GM21619 (cell line): Measurements from ENCODE around the gene OR4F17.
"Not testable (repeated sequence)": the region's sequence is repeated elsewhere in the genome, so short reads cannot be mapped to it uniquely, and the experiment has no call there.

ENCODE experiments used
- ATAC-seq: cut with Tn5 transposase; IDR thresholded peaks from one replicate; pipeline ENCODE4 v1.9.1; 2021; ENCODE audit not compliant: unreplicated experiment

Gene OR4F17, protein sequence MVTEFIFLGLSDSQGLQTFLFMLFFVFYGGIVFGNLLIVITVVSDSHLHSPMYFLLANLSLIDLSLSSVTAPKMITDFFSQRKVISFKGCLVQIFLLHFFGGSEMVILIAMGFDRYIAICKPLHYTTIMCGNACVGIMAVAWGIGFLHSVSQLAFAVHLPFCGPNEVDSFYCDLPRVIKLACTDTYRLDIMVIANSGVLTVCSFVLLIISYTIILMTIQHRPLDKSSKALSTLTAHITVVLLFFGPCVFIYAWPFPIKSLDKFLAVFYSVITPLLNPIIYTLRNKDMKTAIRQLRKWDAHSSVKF

DNA sequence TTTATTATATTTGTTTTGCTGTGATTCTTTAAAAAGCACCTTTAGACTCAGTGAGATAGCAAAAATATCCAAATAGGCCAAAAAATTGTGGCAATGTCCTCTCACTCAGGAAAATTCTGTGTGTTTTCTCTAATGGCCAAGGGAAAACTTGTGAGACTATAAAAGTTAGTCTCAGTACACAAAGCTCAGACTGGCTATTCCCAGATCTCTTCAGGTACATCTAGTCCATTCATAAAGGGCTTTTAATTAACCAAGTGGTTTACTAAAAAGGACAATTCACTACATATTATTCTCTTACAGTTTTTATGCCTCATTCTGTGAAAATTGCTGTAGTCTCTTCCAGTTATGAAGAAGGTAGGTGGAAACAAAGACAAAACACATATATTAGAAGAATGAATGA, at the start of gene OR4F17:
TSS of gene OR4F17 (plus strand) at position 301 of the 400 bp plus-strand sequence. CDS start 3,575 bp downstream, outside the sequence.
- ATAC-seq = not testable (repeated sequence)

DNA sequence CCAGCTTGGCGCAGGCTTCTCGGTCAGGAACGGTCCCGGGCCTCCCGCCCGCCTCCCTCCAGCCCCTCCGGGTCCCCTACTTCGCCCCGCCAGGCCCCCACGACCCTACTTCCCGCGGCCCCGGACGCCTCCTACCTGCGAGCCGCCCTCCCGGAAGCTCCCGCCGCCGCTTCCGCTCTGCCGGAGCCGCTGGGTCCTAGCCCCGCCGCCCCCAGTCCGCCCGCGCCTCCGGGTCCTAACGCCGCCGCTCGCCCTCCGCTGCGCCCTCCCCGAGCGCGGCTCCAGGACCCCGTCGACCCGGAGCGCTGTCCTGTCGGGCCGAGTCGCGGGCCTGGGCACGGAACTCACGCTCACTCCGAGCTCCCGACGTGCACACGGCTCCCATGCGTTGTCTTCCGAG, 36.1 kb upstream of the OR4F17 start:
- ATAC-seq = not testable (repeated sequence)

DNA sequence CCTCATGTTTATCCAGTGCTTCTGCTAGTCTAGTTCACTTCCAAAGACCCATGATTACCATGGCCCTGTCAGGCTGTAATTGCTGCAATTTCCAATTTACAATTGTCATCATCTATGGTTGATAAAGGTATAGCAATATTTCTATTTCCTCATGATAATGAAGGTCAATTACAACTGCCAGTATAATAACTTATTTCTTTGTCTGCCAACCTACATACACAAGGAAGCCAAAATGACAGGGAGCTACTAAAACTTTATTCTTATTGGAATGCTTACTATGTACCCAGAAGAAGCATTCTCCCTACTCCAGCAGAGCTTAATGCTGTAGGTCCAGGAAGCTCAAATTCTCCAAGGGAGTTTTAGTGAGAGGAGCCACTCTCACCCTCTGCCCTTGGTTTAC, 24.0 kb upstream of the OR4F17 start:
- not testable (repeated sequence) for ATAC-seq

DNA sequence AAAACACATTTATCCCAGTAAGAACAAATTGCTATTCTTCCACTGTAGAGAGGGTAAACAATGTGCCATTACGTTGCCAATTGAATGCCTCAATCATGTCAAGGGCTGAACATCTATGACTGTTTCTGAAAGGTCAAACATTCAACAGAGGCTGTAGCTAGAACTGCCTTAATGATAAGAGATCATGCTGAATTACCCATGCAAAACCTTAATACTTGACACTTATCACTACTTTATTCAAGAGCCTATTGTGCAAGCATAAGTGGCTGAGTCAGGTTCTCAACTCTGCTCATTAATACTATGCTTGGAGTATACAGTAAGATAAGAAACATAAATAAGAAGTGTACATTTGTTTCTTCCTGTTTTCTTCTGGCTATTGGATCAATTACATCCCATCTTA, 23.3 kb upstream of the OR4F17 start:
- ATAC-seq = not testable (repeated sequence)

DNA sequence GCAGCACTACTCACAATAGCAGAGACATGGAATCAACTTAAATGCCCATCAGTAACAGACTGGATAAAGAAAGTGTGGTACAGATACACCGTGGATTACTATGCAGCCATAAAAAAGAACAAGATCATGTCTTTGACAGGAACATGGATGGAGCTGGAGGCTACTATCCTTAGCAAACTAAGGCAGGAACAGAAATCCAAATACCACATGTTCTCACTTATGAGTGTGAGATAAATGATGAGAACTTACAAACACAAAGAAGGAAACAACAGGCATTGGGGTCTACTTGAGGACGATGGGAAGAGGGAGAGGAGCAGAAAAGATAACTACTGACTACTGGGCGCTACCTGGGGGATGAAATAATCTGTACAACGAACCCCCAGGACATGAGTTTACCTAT, 16.2 kb upstream of the OR4F17 start:
- ATAC-seq = not testable (repeated sequence)

DNA sequence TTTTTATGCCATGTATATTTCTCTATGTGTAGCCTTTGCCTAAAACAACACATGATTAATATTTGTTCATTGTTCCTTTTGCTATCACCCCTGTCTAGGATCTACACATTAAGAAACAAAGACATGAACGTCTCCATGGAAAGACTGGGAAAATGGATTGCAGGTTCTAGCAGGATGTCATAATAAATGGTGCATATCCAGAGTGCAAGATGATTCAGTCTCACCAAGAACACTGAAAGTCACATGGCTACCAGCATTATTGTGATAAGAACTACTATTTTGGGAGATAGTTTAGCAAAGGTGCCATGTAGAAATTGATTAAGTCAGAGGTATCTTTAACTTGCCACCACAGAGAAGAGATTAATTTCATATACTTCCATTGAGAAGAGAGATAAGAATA, 12.1 kb upstream of the OR4F17 start:
- not testable (repeated sequence) for ATAC-seq

DNA sequence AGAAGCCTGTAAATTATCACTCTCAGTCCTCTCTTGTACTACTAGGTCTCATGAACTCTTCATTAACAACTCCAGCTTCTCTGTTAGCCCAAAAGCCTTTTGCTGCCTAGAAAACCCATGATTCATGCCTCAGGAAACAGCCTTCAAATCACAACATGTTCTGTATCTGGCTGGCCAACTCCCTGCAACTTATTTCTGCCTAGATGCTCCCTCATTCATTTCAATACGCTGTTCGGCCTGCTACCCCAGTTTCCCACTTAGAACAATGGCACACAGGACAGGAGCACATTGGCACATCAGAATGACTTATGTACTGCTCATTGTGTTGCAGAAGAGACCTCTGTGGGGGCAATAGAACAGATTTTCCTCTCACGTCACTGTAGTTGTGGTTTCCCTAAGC, 9.3 kb upstream of the OR4F17 start:
- ATAC-seq = not testable (repeated sequence)

DNA sequence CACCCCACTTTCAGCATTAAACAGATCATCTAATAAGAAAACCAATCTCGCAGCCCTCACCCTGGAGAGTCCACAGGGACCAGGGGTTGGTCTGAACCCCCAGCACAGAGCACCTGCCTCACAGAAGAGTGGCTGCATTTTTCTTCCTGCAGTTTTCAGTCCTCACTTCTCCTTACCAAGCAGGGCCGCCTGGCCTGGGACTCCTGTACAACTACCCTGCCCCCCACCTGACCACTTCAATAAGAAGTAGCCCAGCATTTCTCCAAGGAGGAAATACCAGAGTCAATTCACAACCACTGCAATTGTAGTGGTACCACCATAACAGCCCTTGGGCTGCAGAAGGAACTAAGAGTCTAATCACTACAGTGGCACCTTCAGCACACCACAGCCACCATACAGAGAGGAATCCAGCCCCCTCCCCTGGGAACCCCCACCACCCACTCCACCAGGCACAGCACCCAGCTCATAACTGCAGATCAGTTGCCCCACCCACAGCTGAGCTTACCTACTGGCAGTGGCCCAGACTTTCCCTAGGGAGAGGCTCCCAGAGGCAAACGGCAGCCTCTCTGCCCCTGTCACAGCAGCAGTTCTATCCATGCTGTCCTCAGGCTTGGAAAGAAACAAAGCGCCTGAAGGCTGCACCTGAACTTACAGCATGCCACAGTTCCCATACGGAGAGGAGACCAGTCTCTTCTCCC, 13.7 kb downstream of the OR4F17 start:
- ATAC-seq = not testable (repeated sequence)
